HFFc6 (cell line): ENCODE results near the gene GPR17. TPM values are rescaled to one million over a fixed set of nuclear protein-coding genes. Genes with fewer than 3 reads are reported as not detected.

Experiments used
- DNase-seq: peaks from one replicate; pipeline ENCODE4 v3.0.0-alpha.2; 2018
- H3K27ac Mint-ChIP-seq: 2 replicates; pipeline ENCODE4 v1.8.0; 2020; ENCODE audit warnings: mild to moderate bottlenecking, mixed read lengths
- H3K27me3 Mint-ChIP-seq: 2 replicates; pipeline ENCODE4 v1.8.0; 2021; ENCODE audit warnings: mild to moderate bottlenecking, moderate library complexity, mixed read lengths; ENCODE audit not compliant: insufficient read depth
- H3K36me3 Mint-ChIP-seq: 2 replicates; pipeline ENCODE4 v1.8.0; 2021; ENCODE audit warnings: low read depth, mixed read lengths
- H3K4me1 Mint-ChIP-seq: 2 replicates; pipeline ENCODE4 v1.8.0; 2020; ENCODE audit warnings: low read depth, mixed read lengths
- H3K4me3 Mint-ChIP-seq: 2 replicates; pipeline ENCODE4 v1.8.0; 2020; ENCODE audit warnings: mild to moderate bottlenecking, moderate library complexity, mixed read lengths
- H3K9me3 Mint-ChIP-seq: 2 replicates; pipeline ENCODE4 v1.8.0; 2020; ENCODE audit warnings: mild to moderate bottlenecking, mixed read lengths
- CTCF ChIP-seq: fragments of 200-600 bp; sonication (generic); IDR thresholded peaks from 2 replicates; pipeline ENCODE4 v1.5.0; 2021; ENCODE audit warnings: antibody characterized with exemption, mild to moderate bottlenecking
- total RNA-seq, 6 experiments: library from RNA; stranded (reverse); fragmentation: NEBNext Ultra II Directional; extraction: Animal tissue kit (Norgen Biotek cat#: 25700); gene quantifications; 2 replicates in 1 of 6; 3 replicates in 5 of 6; pipeline ENCODE4 v1.2.3, GENCODE V29; 2021

GPR17 gene
- total RNA-seq, 6 experiments from 2014 or later: not detected

GRCh38 chr2:127690696-127691095 lies 44.7 kb downstream of the GPR17 start:
- Mint-ChIP-seq H3K4me1 (no peaks in the 10 kb centered on the region), H3K4me3 (no peak overlapping the region), H3K27ac (no peak overlapping the region)

GRCh38 chr2:127694986-127695385 lies 49.0 kb downstream of the GPR17 start:
- Mint-ChIP-seq H3K9me3 (peaks cover 17% of the 10 kb centered on the region), H3K4me1 (peaks cover 6% of the 10 kb centered on the region), H3K4me3 (no peak overlapping the region), H3K36me3 (peaks cover 21% of the 10 kb centered on the region), H3K27me3 (peaks cover 3% of the 10 kb centered on the region), H3K27ac (no peak overlapping the region)
- TF ChIP-seq CTCF: no peak
- DNase-seq: no peak

More at GRCh38 chr2:127690696-127691095, 44.7 kb downstream of the GPR17 start:
- TF ChIP-seq CTCF: no peak
- no peak for DNase-seq
- Mint-ChIP-seq H3K27me3 (peaks cover 3% of the 10 kb centered on the region), H3K9me3 (peaks cover 33% of the 10 kb centered on the region), H3K36me3 (peaks cover 26% of the 10 kb centered on the region)

- peak; percentile 50 for DNase-seq
- H3K27ac Mint-ChIP-seq: no peak overlapping the region
- peaks cover 12% of the 10 kb centered on the region for H3K4me1 Mint-ChIP-seq
- peaks cover 21% of the 10 kb centered on the region for H3K36me3 Mint-ChIP-seq
- H3K9me3 Mint-ChIP-seq: peaks cover 9% of the 10 kb centered on the region
- no peak overlapping the region for H3K4me3 Mint-ChIP-seq
- peak; percentile 58; the same call in 1 of the 2 replicates for TF ChIP-seq CTCF
- peaks cover 3% of the 10 kb centered on the region for H3K27me3 Mint-ChIP-seq
Measured at GRCh38 chr2:127695491-127696472, 49.8 kb downstream of the GPR17 start.

GRCh38 chr2:127697482-127698180 lies 51.7 kb downstream of the GPR17 start:
- no peaks in the 10 kb centered on the region; the same call in 1 of the 2 replicates for H3K27me3 Mint-ChIP-seq
- DNase-seq: no peak
- peaks cover 23% of the 10 kb centered on the region for H3K4me1 Mint-ChIP-seq
- no peak overlapping the region for H3K4me3 Mint-ChIP-seq
- H3K36me3 Mint-ChIP-seq: peaks cover 13% of the 10 kb centered on the region; the same call in 1 of the 2 replicates
- H3K27ac Mint-ChIP-seq: no peak overlapping the region
- H3K9me3 Mint-ChIP-seq: no peaks in the 10 kb centered on the region
- TF ChIP-seq CTCF: no peak

GRCh38 chr2:127698553-127699355 lies 52.8 kb downstream of the GPR17 start:
- Mint-ChIP-seq H3K9me3 (no peaks in the 10 kb centered on the region), H3K36me3 (peaks cover 15% of the 10 kb centered on the region; the same call in 1 of the 2 replicates), H3K4me3 (no peak overlapping the region), H3K27ac (no peak overlapping the region), H3K4me1 (peaks cover 27% of the 10 kb centered on the region), H3K27me3 (no peaks in the 10 kb centered on the region; the same call in 1 of the 2 replicates)
- DNase-seq: no peak
- no peak for TF ChIP-seq CTCF
